Neural cell (in vitro differentiated cells): ENCODE measurements around the gene SLC66A1. TPM values are rescaled to one million over a fixed set of nuclear protein-coding genes. Genes with fewer than 3 reads are reported as not detected.

Source experiments
- H2AFZ ChIP-seq: fragments of 200-600, 300-800 bp; sonication (generic), shearing (Covaris generic); 2 replicates; pipeline ENCODE4 v1.6.0; 2014; ENCODE audit warnings: low read depth, mild to moderate bottlenecking, antibody characterized with exemption, low read length, moderate library complexity
- H3F3A ChIP-seq: fragments of 200-600 bp; shearing (Covaris generic); 2 replicates; pipeline ENCODE4 v1.6.1; 2016; ENCODE audit warnings: mild to moderate bottlenecking, moderate library complexity, mixed read lengths, antibody characterized with exemption, low read length; ENCODE audit not compliant: insufficient read depth, poor library complexity, severe bottlenecking
- H3K27ac ChIP-seq: fragments of 200-600, 300-800 bp; sonication (generic), shearing (Covaris generic); 2 replicates; pipeline ENCODE4 v1.5.1; 2014; ENCODE audit warnings: mild to moderate bottlenecking, low read length, moderate library complexity
- H3K27me3 ChIP-seq: fragments of 300-800, 200-600 bp; sonication (generic), shearing (Covaris generic); 2 replicates; pipeline ENCODE4 v1.6.0; 2014; ENCODE audit warnings: mild to moderate bottlenecking, low read depth, low read length, moderate library complexity; ENCODE audit not compliant: insufficient read depth
- H3K36me3 ChIP-seq: fragments of 300-800, 200-600 bp; sonication (generic), shearing (Covaris generic); 2 replicates; pipeline ENCODE4 v1.5.1; 2014; ENCODE audit warnings: mild to moderate bottlenecking, antibody characterized with exemption, low read length, moderate library complexity; ENCODE audit not compliant: insufficient read depth
- H3K4me2 ChIP-seq: fragments of 300-800, 200-600 bp; sonication (generic), shearing (Covaris generic); 2 replicates; pipeline ENCODE4 v1.6.0; 2014; ENCODE audit warnings: mild to moderate bottlenecking, low read length
- H3K4me3 ChIP-seq: fragments of 300-800, 200-600 bp; sonication (generic), shearing (Covaris generic); 2 replicates; pipeline ENCODE4 v1.5.1; 2014; ENCODE audit warnings: mild to moderate bottlenecking, low read length, moderate library complexity
- H3K79me2 ChIP-seq: fragments of 200-600 bp; shearing (Covaris generic); replicated peaks from 2 replicates; pipeline ENCODE4 v1.6.0; 2014; ENCODE audit warnings: mild to moderate bottlenecking, low read length, moderate library complexity; ENCODE audit not compliant: insufficient read depth
- H3K9ac ChIP-seq: fragments of 300-800, 200-600 bp; sonication (generic), shearing (Covaris generic); 2 replicates; pipeline ENCODE4 v1.6.1; 2016; ENCODE audit warnings: mild to moderate bottlenecking, low read length, mixed read lengths
- H3K9me2 ChIP-seq: fragments of 200-600 bp; shearing (Covaris generic); 2 replicates; pipeline ENCODE4 v1.6.1; 2016; ENCODE audit warnings: mild to moderate bottlenecking, low read length, mixed read lengths; ENCODE audit not compliant: insufficient read depth
- H3K9me3 ChIP-seq: fragments of 200-600, 300-800 bp; sonication (generic), shearing (Covaris generic); 2 replicates; pipeline ENCODE4 v1.6.1; 2016; ENCODE audit warnings: mild to moderate bottlenecking, mixed run types, low read length, moderate library complexity, mixed read lengths
- H4K20me1 ChIP-seq: fragments of 200-600 bp; shearing (Covaris generic); 2 replicates; pipeline ENCODE4 v1.6.1; 2016; ENCODE audit warnings: mild to moderate bottlenecking, mixed run types; ENCODE audit not compliant: insufficient read depth
- EP300 ChIP-seq: fragments of 450-650 bp; conservative IDR thresholded peaks from 2 replicates; pipeline ENCODE4 v1.6.1; 2014; ENCODE audit warnings: antibody characterized with exemption, mild to moderate bottlenecking, moderate library complexity; ENCODE audit not compliant: poor library complexity, severe bottlenecking
- EZH2 ChIP-seq: fragments of 200-600, 300-800 bp; shearing (Covaris generic), sonication (generic); IDR thresholded peaks from 2 replicates; pipeline ENCODE4 v1.6.1; 2014; ENCODE audit warnings: antibody characterized with exemption, low read length, borderline replicate concordance, mild to moderate bottlenecking; ENCODE audit not compliant: insufficient read depth, poor library complexity, severe bottlenecking
- MXI1 ChIP-seq: fragments of 450-650 bp; conservative IDR thresholded peaks from 2 replicates; pipeline ENCODE4 v1.6.1; 2014; ENCODE audit warnings: antibody characterized with exemption, mild to moderate bottlenecking; ENCODE audit not compliant: poor library complexity, severe bottlenecking
- POLR2AphosphoS5 ChIP-seq: IDR thresholded peaks from 2 replicates; pipeline ENCODE4 v1.6.1; 2012
- RAD21 ChIP-seq: fragments of 450-650 bp; conservative IDR thresholded peaks from 2 replicates; pipeline ENCODE4 v1.6.1; 2014; ENCODE audit warnings: antibody characterized with exemption, mild to moderate bottlenecking, moderate library complexity
- SMC3 ChIP-seq: fragments of 450-650 bp; conservative IDR thresholded peaks from 2 replicates; pipeline ENCODE4 v1.6.1; 2014; ENCODE audit warnings: antibody characterized with exemption, mild to moderate bottlenecking, moderate library complexity; ENCODE audit not compliant: poor library complexity
- TAF1 ChIP-seq: IDR thresholded peaks from 2 replicates; pipeline ENCODE4 v1.6.1; 2012; ENCODE audit warnings: low read depth
- polyA plus RNA-seq: library from polyadenylated mRNA; depleted of rRNA; stranded (reverse); fragments of >200 nt; gene quantifications from 2 replicates; pipeline ENCODE4 v1.2.3, GENCODE V29; 2014
- TF ChIP-seq, protein P1 (sequence below): fragments of 450-650 bp; IDR thresholded peaks from 2 replicates; pipeline ENCODE4 v1.5.1; 2014; ENCODE audit warnings: antibody characterized with exemption, mild to moderate bottlenecking, moderate library complexity; ENCODE audit not compliant: poor library complexity, severe bottlenecking
- TF ChIP-seq, protein P2 (sequence below): IDR thresholded peaks from 2 replicates; pipeline ENCODE4 v1.6.1; 2012; ENCODE audit warnings: borderline replicate concordance

SLC66A1 gene
- polyA plus RNA-seq, 1 donor from 2014 or later, result 31.8 TPM

DNA sequence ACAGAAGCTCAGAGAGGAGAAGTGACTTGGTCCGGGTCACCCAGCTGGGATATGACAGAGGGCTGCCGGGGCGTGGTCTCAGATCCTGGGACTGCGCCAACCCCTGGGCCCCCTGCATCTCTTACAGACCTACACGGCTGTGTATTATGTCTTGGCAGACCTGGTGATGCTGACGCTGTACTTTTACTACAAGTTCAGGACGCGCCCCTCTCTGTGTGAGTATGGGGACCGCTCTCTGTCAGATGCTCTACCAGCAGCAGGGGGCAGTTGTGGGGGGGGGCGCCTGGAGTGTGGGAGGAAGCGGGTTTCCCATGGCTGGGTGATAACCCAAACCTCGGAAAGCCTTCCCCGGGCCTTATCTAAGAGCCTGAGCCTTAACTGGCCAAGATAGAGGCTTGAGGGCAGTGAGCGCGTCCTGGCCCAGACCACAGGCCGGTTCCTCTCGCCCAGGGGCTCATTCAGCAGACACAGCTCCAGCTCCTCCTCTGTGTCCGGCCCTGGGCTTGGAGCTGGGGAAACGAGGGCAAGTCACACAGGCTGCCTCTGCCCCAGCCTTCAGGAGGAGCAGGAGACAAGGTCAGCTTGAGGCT lies 13.3 kb downstream of the SLC66A1 start:
- TF ChIP-seq SMC3 (no peak), RAD21 (no peak), MXI1 (no peak), TAF1 (no peak), EZH2 (no peak), POLR2AphosphoS5 (no peak), EP300 (no peak)
- TF ChIP-seq, protein P1, sequence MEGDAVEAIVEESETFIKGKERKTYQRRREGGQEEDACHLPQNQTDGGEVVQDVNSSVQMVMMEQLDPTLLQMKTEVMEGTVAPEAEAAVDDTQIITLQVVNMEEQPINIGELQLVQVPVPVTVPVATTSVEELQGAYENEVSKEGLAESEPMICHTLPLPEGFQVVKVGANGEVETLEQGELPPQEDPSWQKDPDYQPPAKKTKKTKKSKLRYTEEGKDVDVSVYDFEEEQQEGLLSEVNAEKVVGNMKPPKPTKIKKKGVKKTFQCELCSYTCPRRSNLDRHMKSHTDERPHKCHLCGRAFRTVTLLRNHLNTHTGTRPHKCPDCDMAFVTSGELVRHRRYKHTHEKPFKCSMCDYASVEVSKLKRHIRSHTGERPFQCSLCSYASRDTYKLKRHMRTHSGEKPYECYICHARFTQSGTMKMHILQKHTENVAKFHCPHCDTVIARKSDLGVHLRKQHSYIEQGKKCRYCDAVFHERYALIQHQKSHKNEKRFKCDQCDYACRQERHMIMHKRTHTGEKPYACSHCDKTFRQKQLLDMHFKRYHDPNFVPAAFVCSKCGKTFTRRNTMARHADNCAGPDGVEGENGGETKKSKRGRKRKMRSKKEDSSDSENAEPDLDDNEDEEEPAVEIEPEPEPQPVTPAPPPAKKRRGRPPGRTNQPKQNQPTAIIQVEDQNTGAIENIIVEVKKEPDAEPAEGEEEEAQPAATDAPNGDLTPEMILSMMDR, result no peak
- TF ChIP-seq, protein P2, sequence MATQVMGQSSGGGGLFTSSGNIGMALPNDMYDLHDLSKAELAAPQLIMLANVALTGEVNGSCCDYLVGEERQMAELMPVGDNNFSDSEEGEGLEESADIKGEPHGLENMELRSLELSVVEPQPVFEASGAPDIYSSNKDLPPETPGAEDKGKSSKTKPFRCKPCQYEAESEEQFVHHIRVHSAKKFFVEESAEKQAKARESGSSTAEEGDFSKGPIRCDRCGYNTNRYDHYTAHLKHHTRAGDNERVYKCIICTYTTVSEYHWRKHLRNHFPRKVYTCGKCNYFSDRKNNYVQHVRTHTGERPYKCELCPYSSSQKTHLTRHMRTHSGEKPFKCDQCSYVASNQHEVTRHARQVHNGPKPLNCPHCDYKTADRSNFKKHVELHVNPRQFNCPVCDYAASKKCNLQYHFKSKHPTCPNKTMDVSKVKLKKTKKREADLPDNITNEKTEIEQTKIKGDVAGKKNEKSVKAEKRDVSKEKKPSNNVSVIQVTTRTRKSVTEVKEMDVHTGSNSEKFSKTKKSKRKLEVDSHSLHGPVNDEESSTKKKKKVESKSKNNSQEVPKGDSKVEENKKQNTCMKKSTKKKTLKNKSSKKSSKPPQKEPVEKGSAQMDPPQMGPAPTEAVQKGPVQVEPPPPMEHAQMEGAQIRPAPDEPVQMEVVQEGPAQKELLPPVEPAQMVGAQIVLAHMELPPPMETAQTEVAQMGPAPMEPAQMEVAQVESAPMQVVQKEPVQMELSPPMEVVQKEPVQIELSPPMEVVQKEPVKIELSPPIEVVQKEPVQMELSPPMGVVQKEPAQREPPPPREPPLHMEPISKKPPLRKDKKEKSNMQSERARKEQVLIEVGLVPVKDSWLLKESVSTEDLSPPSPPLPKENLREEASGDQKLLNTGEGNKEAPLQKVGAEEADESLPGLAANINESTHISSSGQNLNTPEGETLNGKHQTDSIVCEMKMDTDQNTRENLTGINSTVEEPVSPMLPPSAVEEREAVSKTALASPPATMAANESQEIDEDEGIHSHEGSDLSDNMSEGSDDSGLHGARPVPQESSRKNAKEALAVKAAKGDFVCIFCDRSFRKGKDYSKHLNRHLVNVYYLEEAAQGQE, result no peak
- no peak overlapping the region for H3K4me2 ChIP-seq
- H3K36me3 ChIP-seq, result no peaks in the 10 kb centered on the region
- no peak overlapping the region for H2AFZ ChIP-seq
- H3K79me2 ChIP-seq, result no peaks in the 10 kb centered on the region
- no peaks in the 10 kb centered on the region for H3F3A ChIP-seq
- no peak overlapping the region for H3K27ac ChIP-seq
- H3K9me3 ChIP-seq, result no peaks in the 10 kb centered on the region
- H3K27me3 ChIP-seq, result no peaks in the 10 kb centered on the region
- no peak overlapping the region for H3K4me3 ChIP-seq
- H4K20me1 ChIP-seq, result no peaks in the 10 kb centered on the region
- no peaks in the 10 kb centered on the region for H3K9me2 ChIP-seq
- no peak overlapping the region for H3K9ac ChIP-seq

DNA sequence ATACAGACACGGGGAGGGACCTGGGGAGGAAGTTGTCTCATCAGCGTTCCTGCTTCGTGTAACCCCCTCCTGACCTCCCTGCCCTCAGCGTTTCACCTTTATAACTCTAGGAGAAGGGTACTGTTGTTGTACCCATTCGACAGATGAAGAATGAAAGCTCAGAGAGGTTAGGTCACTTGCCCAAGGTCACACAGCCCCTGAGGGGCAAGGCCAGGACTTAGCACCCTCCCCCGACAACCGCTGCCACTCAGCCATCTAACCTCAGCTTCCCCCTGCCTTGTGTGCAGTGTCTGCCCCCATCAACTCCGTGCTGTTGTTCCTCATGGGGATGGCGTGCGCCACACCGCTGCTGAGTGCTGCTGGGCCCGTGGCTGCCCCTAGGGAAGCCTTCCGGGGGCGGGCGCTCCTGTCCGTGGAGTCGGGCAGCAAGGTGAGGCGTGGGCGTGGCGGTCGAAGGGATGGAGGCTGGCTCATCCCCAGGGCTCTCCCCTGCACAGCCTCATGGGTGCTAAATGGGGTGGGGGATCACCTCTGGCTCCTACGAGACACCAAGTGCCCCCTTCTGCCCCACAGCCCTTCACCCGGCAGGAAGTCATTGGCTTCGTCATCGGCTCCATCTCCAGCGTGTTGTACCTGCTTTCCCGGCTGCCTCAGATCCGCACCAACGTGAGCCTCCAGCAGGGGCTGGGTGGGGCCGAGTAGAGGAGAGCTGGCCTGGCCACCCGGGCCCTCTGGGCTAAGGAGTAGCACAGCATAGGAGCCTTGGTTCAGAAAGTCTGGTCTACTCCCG lies 14.0 kb downstream of the SLC66A1 start:
- Histone ChIP-seq H4K20me1 (no peaks in the 10 kb centered on the region), H3K36me3 (no peaks in the 10 kb centered on the region), H2AFZ (no peak overlapping the region), H3F3A (no peaks in the 10 kb centered on the region), H3K27ac (no peak overlapping the region), H3K9me2 (no peaks in the 10 kb centered on the region), H3K4me2 (no peak overlapping the region), H3K27me3 (no peaks in the 10 kb centered on the region), H3K9me3 (no peaks in the 10 kb centered on the region), H3K79me2 (no peaks in the 10 kb centered on the region), H3K4me3 (no peak overlapping the region), H3K9ac (no peak overlapping the region)
- TF ChIP-seq EP300, result no peak
- no peak for TF ChIP-seq MXI1
- TF ChIP-seq TAF1, result no peak
- no peak for TF ChIP-seq RAD21
- TF ChIP-seq EZH2, result no peak
- TF ChIP-seq SMC3, result no peak
- no peak for TF ChIP-seq POLR2AphosphoS5
- TF ChIP-seq, protein P1, result no peak
